SK-N-SH (cell line): Measurements from ENCODE around the gene ERC1. TPM values are rescaled to one million over a fixed set of nuclear protein-coding genes. Genes with fewer than 3 reads are reported as not detected.

ENCODE experiments used
- CTCF ChIA-PET: fragments of 300-600, 350-600 bp; formaldehyde crosslinking; extraction: SDS; loops from one replicate; lab custom pipeline; 2021; lab: Yijun Ruan, JAX
- POLR2A ChIA-PET: fragments of 350-600 bp; sonication (Branson Sonifier 250); formaldehyde crosslinking; extraction: SDS; loops from one replicate; lab custom pipeline; 2020; ENCODE audit warnings: antibody characterized with exemption, inconsistent platforms; lab: Yijun Ruan, JAX
- DNase-seq: peaks from one replicate; pipeline ENCODE4 v3.0.0; 2012
- H2AFZ ChIP-seq: fragments of 200-600 bp; sonication (generic); 2 replicates; pipeline ENCODE4 v1.8.1; 2016; ENCODE audit warnings: antibody characterized with exemption, mild to moderate bottlenecking, low read depth
- H3F3A ChIP-seq: fragments of 200-600 bp; sonication (generic); replicated peaks from 2 replicates; pipeline ENCODE3; 2016; ENCODE audit warnings: antibody characterized with exemption, mild to moderate bottlenecking; ENCODE audit not compliant: insufficient read depth
- H3K27ac ChIP-seq, 2 experiments: fragments of 200-500 bp in 1 of 2; fragments of 200-600 bp in 1 of 2; sonication (Bioruptor generic) in 1 of 2; sonication (generic), shearing (Covaris generic) in 1 of 2; 2 replicates each; pipeline versions ENCODE4 v1.5.1 to v1.6.1; 2014 to 2016; ENCODE audit warnings: low read depth in 2 of 2, inconsistent platforms in 1 of 2, low read length in 1 of 2, mild to moderate bottlenecking in 1 of 2, mixed read lengths in 1 of 2
- H3K27me3 ChIP-seq: fragments of 200-600 bp; sonication (generic), shearing (Covaris generic); 2 replicates; pipeline ENCODE4 v1.6.1; 2016; ENCODE audit warnings: mixed run types; ENCODE audit not compliant: insufficient read depth
- H3K36me3 ChIP-seq, 2 experiments: fragments of 200-500 bp in 1 of 2; fragments of 200-600 bp in 1 of 2; sonication (Bioruptor generic) in 1 of 2; sonication (generic) in 1 of 2; replicated peaks in 1 of 2; 2 replicates each; pipeline versions ENCODE3 to v1.5.1; 2014 to 2016; ENCODE audit warnings: low read length in 1 of 2, mild to moderate bottlenecking in 1 of 2; ENCODE audit not compliant: insufficient read depth in 2 of 2, control insufficient read depth in 1 of 2
- H3K4me1 ChIP-seq, 2 experiments: fragments of 200-500 bp in 1 of 2; fragments of 200-600 bp in 1 of 2; sonication (Bioruptor generic) in 1 of 2; sonication (generic), shearing (Covaris generic) in 1 of 2; 2 replicates each; pipeline versions ENCODE4 v1.5.1 to v1.6.1; 2014 to 2016; ENCODE audit warnings: low read depth in 1 of 2, low read length in 1 of 2, mixed run types in 1 of 2; ENCODE audit not compliant: insufficient read depth in 2 of 2, control insufficient read depth in 1 of 2
- H3K4me2 ChIP-seq: fragments of 200-600 bp; sonication (generic), shearing (Covaris generic); 2 replicates; pipeline ENCODE4 v1.6.1; 2017; ENCODE audit warnings: mixed run types
- H3K4me3 ChIP-seq, 2 experiments: fragments of 200-500 bp in 1 of 2; fragments of 200-600 bp in 1 of 2; sonication (Bioruptor generic) in 1 of 2; sonication (generic), shearing (Covaris generic) in 1 of 2; 2 replicates each; pipeline versions ENCODE4 v1.5.1 to v1.8.1; 2014 to 2016; ENCODE audit warnings: low read depth in 2 of 2, inconsistent platforms in 1 of 2, low read length in 1 of 2, mild to moderate bottlenecking in 1 of 2, mixed read lengths in 1 of 2, moderate library complexity in 1 of 2
- H3K79me2 ChIP-seq: fragments of 200-600 bp; sonication (generic); 2 replicates; pipeline ENCODE4 v1.8.1; 2017; ENCODE audit warnings: mild to moderate bottlenecking; ENCODE audit not compliant: insufficient read depth
- H3K9ac ChIP-seq: fragments of 200-600 bp; sonication (generic); 2 replicates; pipeline ENCODE4 v1.6.1; 2017; ENCODE audit warnings: mixed run types
- H3K9me2 ChIP-seq: fragments of 200-600 bp; sonication (generic); 2 replicates; pipeline ENCODE4 v1.6.1; 2017; ENCODE audit warnings: mixed run types
- H3K9me3 ChIP-seq: fragments of 200-600 bp; sonication (generic); 2 replicates; pipeline ENCODE4 v1.6.1; 2017; ENCODE audit warnings: mixed run types, mild to moderate bottlenecking, moderate library complexity
- H4K20me1 ChIP-seq: fragments of 200-600 bp; sonication (generic); 2 replicates; pipeline ENCODE4 v1.6.1; 2017; ENCODE audit warnings: mild to moderate bottlenecking, mixed run types; ENCODE audit not compliant: insufficient read depth
- ELF1 ChIP-seq: IDR thresholded peaks from 2 replicates; pipeline ENCODE4 v1.4.0; 2012
- EP300 ChIP-seq, 2 experiments: IDR thresholded peaks; 2 replicates each; pipeline versions ENCODE4 v1.4.0 to v1.6.1; 2012; ENCODE audit warnings: borderline replicate concordance in 1 of 2, low read depth in 1 of 2, low read length in 1 of 2
- FOSL2 ChIP-seq: IDR thresholded peaks from 2 replicates; pipeline ENCODE4 v1.4.0; 2012; ENCODE audit warnings: low read depth, mild to moderate bottlenecking, moderate library complexity, borderline replicate concordance
- FOXJ3 ChIP-seq: sonication (generic); formaldehyde crosslinking; IDR thresholded peaks from 2 replicates; pipeline ENCODE4 v1.5.1; 2020; ENCODE audit warnings: mild to moderate bottlenecking, missing genetic modification reagents
- FOXM1 ChIP-seq: IDR thresholded peaks from 2 replicates; pipeline ENCODE4 v1.4.0; 2012; ENCODE audit warnings: low read depth, mild to moderate bottlenecking
- GABPA ChIP-seq: IDR thresholded peaks from 2 replicates; pipeline ENCODE4 v1.4.0; 2012; ENCODE audit warnings: low read depth, mild to moderate bottlenecking
- GATA2 ChIP-seq: sonication (generic); formaldehyde crosslinking; IDR thresholded peaks from 2 replicates; pipeline ENCODE4 v1.5.0; 2020; ENCODE audit warnings: mild to moderate bottlenecking, missing genetic modification reagents
- JUND ChIP-seq: IDR thresholded peaks from 2 replicates; pipeline ENCODE4 v1.4.0; 2012
- NRF1 ChIP-seq: IDR thresholded peaks from 2 replicates; pipeline ENCODE4 v1.6.1; 2012; ENCODE audit warnings: low read depth, mild to moderate bottlenecking, low read length
- RAD21 ChIP-seq: IDR thresholded peaks from 2 replicates; pipeline ENCODE4 v1.6.1; 2012; ENCODE audit warnings: mild to moderate bottlenecking, low read length
- RXRA ChIP-seq: IDR thresholded peaks from 2 replicates; pipeline ENCODE4 v1.4.0; 2012; ENCODE audit warnings: low read depth, mild to moderate bottlenecking, borderline replicate concordance
- SMC3 ChIP-seq: IDR thresholded peaks from 2 replicates; pipeline ENCODE4 v1.6.1; 2012; ENCODE audit warnings: low read depth, low read length, improper control_type of control experiment
- TCF12 ChIP-seq: IDR thresholded peaks from 2 replicates; pipeline ENCODE4 v1.4.0; 2012
- WGBS: methylation state at CpG from one replicate; pipeline ENCODE4 v1.1.6; 2017; ENCODE audit warnings: low lambda C conversion rate; 5-methylcytosine and 5-hydroxymethylcytosine counted together
- polyA plus RNA-seq, 3 experiments: library from polyadenylated mRNA; depleted of rRNA; stranded (reverse); fragments of >200 nt; gene quantifications; 2 replicates each; pipeline ENCODE4 v1.2.3, GENCODE V29; 2012
- TF ChIP-seq, protein P1 (sequence below): IDR thresholded peaks from 2 replicates; pipeline ENCODE4 v1.4.0; 2012; ENCODE audit warnings: low read depth, borderline replicate concordance
- TF ChIP-seq, protein P2 (sequence below): IDR thresholded peaks from 2 replicates; pipeline ENCODE4 v1.4.0; 2012; ENCODE audit warnings: low read depth
- TF ChIP-seq, protein P3 (sequence below): IDR thresholded peaks from 2 replicates; pipeline ENCODE4; 2012
- TF ChIP-seq, protein P4 (sequence below): fragments of 150-350 bp; IDR thresholded peaks from 2 replicates; pipeline ENCODE4 v1.6.1; 2017; ENCODE audit warnings: antibody characterized with exemption, low read length, low read depth, borderline replicate concordance

The ERC1 gene
- polyA plus RNA-seq, 1 of the 3 experiments (the other 2 are of a cell fraction) = 7.5 TPM

DNA sequence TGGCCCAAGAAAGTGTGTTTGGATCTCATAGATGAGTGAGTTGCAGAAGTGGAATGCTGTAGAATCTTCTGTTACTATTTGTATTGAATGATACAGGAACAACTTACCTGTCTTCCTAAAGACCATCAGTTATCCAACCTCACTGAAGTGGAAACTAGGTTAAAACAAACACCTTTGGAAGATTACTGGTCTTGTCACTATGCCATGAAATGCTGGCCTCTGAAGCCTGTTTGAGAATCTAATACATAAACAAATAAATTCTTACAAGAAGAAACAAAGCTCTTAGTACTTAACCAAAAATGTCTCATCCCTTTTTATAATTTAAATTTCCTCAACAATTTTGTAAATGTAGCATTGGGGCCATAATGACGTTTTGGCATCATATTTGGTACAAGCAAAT, 448.2 kb downstream of the ERC1 start (continued):
- TF ChIP-seq JUND = no peak

DNA sequence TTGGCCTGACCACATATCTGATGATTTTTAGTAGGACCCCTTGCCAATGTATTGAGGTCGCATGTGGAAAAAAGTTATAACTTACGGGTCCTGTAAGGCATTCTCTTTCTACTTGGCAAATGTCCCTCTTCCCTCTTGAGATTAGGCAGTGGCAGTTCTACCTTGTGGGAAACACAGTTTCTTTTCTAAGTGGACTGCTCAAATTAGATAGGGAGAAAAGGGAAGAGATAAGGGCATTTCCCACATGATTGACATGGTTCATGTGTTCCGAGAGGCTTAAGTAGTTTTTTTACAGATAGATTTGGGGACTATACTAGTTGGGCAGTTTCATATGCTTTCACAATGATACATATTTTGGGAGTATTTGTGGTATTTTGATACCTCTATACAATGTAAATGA, 448.7 kb downstream of the ERC1 start:
- ChIA-PET CTCF (interaction anchor here (1.1 kb wide), 1 partner anchor 13 kb away, joined by 3 read pairs; no protein-coding TSS in a partner anchor), POLR2A (no interaction called here)
- 97% methylated on average over 3 of the region's 3 CpGs for WGBS

More for the DNA sequence above, 448.7 kb downstream of the ERC1 start:
- Histone ChIP-seq H4K20me1 (no peaks in the 10 kb centered on the region), H3K4me3 (no peak overlapping the region), H3K27me3 (no peaks in the 10 kb centered on the region), H3K9me3 (no peaks in the 10 kb centered on the region), H3K36me3 (no peaks in the 10 kb centered on the region), H3K9ac (no peak overlapping the region), H3F3A (peaks cover 25% of the 10 kb centered on the region), H3K9me2 (no peaks in the 10 kb centered on the region), H3K4me1 (peaks cover 6 to 8% of the 10 kb centered on the region in 2 experiments; a peak in 3 of 4 replicates), H2AFZ (no peak overlapping the region)
- DNase-seq = no peak
- TF ChIP-seq SMC3 = no peak
- TF ChIP-seq EP300 (IDR thresholded peaks at IDR 0.05; ENCODE audit: borderline replicate concordance in 1 of 2, low read depth in 1 of 2, low read length in 1 of 2) = no peak
- TF ChIP-seq, protein P1, sequence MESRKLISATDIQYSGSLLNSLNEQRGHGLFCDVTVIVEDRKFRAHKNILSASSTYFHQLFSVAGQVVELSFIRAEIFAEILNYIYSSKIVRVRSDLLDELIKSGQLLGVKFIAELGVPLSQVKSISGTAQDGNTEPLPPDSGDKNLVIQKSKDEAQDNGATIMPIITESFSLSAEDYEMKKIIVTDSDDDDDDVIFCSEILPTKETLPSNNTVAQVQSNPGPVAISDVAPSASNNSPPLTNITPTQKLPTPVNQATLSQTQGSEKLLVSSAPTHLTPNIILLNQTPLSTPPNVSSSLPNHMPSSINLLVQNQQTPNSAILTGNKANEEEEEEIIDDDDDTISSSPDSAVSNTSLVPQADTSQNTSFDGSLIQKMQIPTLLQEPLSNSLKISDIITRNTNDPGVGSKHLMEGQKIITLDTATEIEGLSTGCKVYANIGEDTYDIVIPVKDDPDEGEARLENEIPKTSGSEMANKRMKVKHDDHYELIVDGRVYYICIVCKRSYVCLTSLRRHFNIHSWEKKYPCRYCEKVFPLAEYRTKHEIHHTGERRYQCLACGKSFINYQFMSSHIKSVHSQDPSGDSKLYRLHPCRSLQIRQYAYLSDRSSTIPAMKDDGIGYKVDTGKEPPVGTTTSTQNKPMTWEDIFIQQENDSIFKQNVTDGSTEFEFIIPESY = no peak
- TF ChIP-seq FOSL2 = no peak
- TF ChIP-seq, protein P2, sequence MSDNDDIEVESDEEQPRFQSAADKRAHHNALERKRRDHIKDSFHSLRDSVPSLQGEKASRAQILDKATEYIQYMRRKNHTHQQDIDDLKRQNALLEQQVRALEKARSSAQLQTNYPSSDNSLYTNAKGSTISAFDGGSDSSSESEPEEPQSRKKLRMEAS = no peak
- no peak for TF ChIP-seq RAD21
- no peak for TF ChIP-seq GATA2
- TF ChIP-seq, protein P3, sequence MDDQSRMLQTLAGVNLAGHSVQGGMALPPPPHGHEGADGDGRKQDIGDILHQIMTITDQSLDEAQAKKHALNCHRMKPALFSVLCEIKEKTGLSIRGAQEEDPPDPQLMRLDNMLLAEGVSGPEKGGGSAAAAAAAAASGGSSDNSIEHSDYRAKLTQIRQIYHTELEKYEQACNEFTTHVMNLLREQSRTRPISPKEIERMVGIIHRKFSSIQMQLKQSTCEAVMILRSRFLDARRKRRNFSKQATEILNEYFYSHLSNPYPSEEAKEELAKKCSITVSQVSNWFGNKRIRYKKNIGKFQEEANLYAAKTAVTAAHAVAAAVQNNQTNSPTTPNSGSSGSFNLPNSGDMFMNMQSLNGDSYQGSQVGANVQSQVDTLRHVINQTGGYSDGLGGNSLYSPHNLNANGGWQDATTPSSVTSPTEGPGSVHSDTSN = no peak
- TF ChIP-seq FOXM1 = no peak
- TF ChIP-seq NRF1 = no peak
- no peak for TF ChIP-seq FOXJ3 (CRISPR knock-in tag)
- TF ChIP-seq TCF12 = no peak
- TF ChIP-seq ELF1 = no peak
- no peak for TF ChIP-seq GABPA
- TF ChIP-seq, protein P4, sequence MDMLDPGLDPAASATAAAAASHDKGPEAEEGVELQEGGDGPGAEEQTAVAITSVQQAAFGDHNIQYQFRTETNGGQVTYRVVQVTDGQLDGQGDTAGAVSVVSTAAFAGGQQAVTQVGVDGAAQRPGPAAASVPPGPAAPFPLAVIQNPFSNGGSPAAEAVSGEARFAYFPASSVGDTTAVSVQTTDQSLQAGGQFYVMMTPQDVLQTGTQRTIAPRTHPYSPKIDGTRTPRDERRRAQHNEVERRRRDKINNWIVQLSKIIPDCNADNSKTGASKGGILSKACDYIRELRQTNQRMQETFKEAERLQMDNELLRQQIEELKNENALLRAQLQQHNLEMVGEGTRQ = no peak
- TF ChIP-seq RXRA = no peak
- TF ChIP-seq, all 33 proteins: peak for 0
- Histone ChIP-seq H3K79me2 (no peaks in the 10 kb centered on the region), H3K27ac (no peak overlapping the region), H3K4me2 (no peak overlapping the region)
